Peyer's patch (tissue), 4 donors: ENCODE measurements around the gene COMMD9.

ENCODE experiments used
- CTCF ChIP-seq, 6 experiments: fragments of 450-650 bp in 4 of 6; fragments of 200-600 bp in 2 of 6; sonication (generic) in 1 of 6; IDR thresholded peaks; one replicate each; pipeline ENCODE4 v1.5.1; 2017 to 2019; ENCODE audit warnings: antibody characterized with exemption in 6 of 6, mild to moderate bottlenecking in 3 of 6, moderate library complexity in 1 of 6
- POLR2A ChIP-seq, 2 donors: fragments of 450-650 bp; IDR thresholded peaks; one replicate each; pipeline ENCODE4 v1.5.1; 2017; ENCODE audit warnings: antibody characterized with exemption in 2 of 2, mild to moderate bottlenecking in 2 of 2, moderate library complexity in 2 of 2

- TF ChIP-seq CTCF (IDR thresholded peaks at IDR 0.05) (no peak), POLR2A (IDR thresholded peaks at IDR 0.05) (no peak)
Observed at GRCh38 chr11:36247493-36247892, 41.7 kb downstream of the COMMD9 start.
